ENCODE measurements around the gene RGS3.

RGS3 gene

GRCh38 chr9:113574441-113575262 is 111.1 kb downstream of the RGS3 start:
- no peak for DNase-seq

- no peak for DNase-seq
These were observed 114.2 kb downstream of the RGS3 start for GRCh38 chr9:113577525-113578261.

DNA sequence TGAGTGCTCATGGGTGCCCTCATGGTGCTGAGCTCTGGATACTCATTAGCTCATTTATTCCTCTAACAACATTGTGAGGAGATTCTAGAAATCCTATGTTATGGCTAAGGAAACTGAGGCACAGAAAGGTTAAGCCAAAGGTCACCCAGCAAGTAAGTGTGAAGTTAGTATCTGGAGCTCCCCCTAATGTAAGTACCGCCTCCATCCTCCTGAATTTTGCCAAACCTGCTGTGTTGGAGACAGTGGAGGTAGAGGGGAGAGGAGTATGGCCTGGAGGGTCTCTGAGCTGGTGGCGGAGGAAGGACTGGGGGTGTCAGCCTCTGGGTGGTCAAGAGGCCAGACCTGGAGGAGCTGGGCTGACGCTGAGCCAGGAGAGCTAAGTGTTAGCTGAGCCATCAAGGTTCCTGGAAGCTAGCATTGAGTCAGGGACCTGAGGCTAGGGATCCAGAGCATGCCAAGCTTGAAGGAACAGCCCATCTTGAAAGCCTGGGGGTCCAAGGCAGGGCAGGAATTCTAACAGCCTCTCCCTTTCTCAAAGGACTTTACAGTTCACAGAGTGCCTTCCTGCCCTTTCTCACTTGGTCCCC is 114.8 kb downstream of the RGS3 start:
- DNase-seq = no peak

GRCh38 chr9:113578882-113579282 is 115.4 kb downstream of the RGS3 start:
- DNase-seq = no peak

GRCh38 chr9:113579283-113580040 is 115.9 kb downstream of the RGS3 start:
- no peak for DNase-seq

DNA sequence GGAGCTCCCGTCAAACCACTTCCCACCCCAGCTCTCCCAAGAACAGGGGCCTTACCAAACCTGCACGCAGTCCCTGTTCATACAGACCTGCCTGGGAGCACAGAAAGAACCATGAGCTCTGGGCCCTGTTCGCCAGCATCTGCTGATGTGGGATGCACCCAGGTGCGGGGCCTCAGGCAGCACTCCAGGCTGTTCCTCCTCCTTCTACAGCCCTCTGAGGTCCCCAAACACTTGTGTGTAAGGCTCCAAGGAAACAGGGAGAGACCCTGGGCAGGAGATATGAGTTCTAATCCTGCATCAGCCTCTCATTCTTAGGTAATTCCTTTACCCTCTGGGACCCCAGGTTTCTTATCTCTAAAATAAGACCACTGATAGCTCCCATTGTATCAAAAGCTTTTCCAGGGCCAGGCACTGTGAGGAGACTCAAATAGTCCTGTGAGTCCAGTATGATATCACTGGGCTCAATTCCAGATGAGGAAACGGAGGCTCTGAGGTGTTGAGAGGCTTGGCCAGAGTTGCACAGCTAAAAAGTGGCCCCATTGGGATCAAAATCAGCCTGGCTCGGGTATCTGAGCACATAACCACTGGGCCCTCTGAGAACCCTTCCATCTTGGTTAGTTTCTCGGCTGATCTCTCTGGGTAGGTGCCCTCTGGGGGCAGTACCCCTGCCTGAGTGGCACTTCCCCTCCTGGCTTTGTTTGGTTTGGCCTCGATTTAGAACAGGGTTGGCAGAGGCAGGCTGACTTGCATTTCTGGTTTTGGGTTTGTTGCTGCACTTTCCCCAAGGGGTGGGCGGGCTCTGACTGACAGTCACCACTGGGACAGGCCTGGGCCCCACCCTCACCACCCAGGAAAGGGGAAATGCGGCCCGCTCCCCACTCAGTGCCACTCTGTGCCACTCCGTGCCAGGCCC is 116.8 kb downstream of the RGS3 start:
- peak; percentile 56 for DNase-seq

GRCh38 chr9:113580954-113581311 is 117.4 kb downstream of the RGS3 start:
- no peak for DNase-seq

GRCh38 chr9:113581865-113582697 is 118.6 kb downstream of the RGS3 start:
- DNase-seq = no peak

DNA sequence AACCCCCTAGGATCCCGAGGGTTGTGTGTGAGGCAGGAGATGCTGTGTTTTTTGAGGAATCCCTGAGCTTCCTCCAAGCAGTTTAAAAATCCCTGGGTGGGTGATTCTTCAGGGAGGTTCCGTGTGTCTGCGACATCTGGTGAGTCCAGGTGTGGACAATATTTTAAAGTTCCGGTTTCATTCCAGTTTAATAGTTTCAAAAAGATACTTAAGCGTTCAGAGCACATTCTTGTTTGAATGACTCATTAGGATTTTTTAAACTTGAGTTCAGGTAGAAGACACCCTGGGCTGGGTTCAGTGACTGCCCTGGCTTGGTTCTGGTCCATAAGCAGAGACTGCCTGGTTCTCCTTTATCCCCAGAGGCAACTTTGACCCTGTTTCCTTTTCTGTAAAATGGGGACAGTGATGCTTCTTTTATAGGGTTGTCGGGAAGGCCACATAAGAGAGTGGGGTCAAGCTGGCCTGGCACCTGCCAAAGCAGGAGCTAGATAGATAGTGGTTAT is 119.2 kb downstream of the RGS3 start:
- DNase-seq = no peak

- DNase-seq = no peak
These were observed 120.2 kb downstream of the RGS3 start for GRCh38 chr9:113583511-113584427.

- no peak for DNase-seq
These were observed 121.0 kb downstream of the RGS3 start for GRCh38 chr9:113584428-113585084.

DNA sequence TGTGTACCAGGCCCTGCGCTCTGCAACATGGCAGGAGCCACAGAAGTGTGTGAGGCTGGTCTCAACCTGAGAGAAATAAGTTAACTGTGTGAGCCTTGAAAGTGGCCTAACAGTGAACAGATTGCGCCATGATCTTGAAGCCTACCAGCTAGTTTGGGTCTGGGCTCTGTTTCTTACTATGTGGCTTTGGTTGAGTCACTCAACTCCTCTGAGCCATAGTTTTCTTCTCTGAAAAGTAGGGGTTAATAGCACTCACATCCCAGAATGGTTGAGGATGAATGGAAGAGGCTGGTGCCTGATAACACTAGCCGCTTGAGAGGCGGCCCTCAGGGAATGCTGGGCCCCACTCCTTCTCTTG is 121.5 kb downstream of the RGS3 start:
- DNase-seq = no peak

GRCh38 chr9:113585555-113585954 is 122.0 kb downstream of the RGS3 start:
- no peak for DNase-seq

GRCh38 chr9:113587471-113588031 is 124.0 kb downstream of the RGS3 start:
- DNase-seq = no peak

DNA sequence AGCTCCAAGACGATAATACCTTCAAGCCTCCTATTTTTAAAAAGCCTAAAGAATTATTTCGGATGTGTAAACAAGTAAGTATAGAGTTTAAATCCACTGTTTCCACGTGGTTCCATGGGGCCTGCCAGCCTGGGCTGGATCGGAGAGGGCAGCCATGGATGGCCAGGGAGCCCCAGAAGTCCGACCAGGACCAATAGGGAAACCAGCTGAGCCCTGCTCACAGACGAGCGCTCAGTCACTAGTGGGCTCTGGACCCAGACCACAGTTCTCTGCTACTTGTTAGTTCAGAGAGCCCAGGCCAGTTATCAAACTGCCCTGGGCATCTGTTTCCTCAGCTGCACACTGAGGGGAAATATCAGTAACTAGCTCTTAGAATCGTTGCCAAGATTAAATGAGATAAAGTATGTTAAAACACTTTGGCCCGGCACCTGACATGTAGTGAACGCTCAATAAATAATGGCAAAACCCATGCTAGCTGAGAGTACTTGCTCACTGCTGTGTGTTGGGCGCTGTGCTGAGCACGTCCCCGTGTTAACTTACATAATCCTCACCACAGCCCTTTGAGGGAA is 124.8 kb downstream of the RGS3 start:
- DNase-seq = no peak

DNA sequence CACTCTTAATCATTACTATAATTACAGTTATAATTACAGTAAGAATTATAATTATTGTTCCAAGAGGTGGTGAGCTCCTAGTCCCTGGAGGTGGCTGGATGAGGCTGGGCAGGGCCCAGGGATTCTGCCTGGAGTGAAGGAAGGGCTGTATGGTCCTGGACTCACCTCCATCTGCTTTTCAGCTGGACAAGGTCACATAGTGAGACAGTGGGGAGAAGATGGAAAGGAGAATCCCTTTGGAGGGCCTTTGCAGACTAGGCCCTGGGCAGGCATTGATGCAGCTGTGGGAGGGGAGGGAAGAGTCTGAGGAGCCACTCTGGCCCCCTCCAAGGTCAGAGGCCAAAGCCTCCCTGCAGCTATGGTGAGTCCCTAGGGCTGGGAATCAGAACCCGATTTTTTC is 125.4 kb downstream of the RGS3 start:
- no peak for DNase-seq

DNA sequence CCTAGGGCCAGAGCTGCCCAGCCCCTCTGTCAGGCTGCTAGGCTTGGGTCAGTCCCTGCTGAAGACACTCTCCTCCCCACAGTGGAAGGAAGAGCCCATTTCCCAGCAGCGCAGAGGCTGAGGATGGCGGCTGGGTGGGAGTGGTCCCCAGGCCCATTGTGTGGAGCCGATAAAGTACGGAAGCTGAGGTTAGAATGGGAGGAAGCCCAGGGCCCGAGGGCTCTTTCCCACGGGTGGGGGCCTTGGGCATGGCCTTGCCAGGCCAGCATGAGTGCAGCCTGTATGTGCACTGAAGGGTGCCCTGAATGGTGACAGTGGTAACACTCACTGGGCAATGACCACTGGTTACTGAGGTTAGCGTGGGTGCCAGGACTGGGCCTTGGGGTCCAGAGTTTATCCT is 125.9 kb downstream of the RGS3 start:
- no peak for DNase-seq

DNA sequence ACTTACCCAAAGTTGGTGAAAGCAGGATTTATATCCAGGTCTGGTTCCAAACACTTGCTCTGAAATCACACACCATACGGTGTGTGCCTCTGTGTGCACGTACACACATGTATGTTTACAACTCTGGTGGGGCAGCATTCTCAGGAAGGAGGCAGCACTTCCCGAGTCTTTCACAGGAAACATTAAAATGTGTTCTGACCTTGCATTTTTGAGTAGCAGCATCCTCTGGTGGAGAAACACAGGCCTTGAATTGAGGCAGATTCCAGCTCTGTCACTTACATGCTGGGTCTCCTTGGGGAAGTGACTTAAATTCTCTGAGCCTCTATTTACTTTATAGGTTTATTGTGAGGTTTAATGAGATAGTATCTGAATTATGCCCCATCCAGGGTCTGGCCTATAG is 126.4 kb downstream of the RGS3 start:
- no peak for DNase-seq

DNA sequence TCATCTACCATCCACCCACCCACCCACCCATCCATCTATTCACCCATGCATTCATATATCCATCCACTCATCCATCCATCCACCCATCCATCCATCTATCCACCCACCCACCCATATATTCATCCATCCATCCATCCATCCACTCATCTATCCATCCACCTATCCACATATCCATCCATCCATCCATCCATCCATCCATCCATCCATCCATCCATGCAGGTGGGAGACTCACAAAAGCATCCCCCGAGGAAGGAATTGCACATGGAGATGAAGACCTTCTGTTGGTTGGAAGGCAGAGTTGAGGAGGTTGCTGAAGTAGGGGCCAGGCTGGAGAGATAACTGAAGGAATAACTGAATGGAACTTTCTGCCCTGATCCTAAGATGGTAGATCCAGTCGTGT is 126.9 kb downstream of the RGS3 start:
- no peak for DNase-seq

Data from NCI-H345 (cell line).